Natural killer cell (primary cell): ENCODE data around the gene NACC2. TPM values are rescaled to one million over a fixed set of nuclear protein-coding genes. Genes with fewer than 3 reads are reported as not detected.
A peak's percentile ranks its signal among the peaks of the same experiment; 100 is the strongest.

Experiments used
- ATAC-seq, 3 donors: fragments of 150-1000 bp in 2 of 3; fragments of 200-7000 bp in 1 of 3; cut with Tn5 transposase; 1 replicate in 1 of 3; 2 replicates in 2 of 3; pipeline ENCODE4 v1.10.0; 2021; ENCODE audit warnings: mild to moderate bottlenecking in 2 of 3, moderate library complexity in 2 of 3
- DNase-seq, 2 donors: peaks; one replicate each; pipeline versions ENCODE4 v3.0.0 to v3.0.0-alpha.2; 2013 to 2021; ENCODE audit warnings: mixed read lengths in 1 of 2
- H3K27ac ChIP-seq: one replicate; pipeline ENCODE4 v1.5.1; 2013; ENCODE audit warnings: mild to moderate bottlenecking, low read length
- H3K27me3 ChIP-seq: one replicate; pipeline ENCODE4 v1.6.1; 2013; ENCODE audit warnings: low read length; ENCODE audit not compliant: control insufficient read depth, insufficient read depth
- H3K36me3 ChIP-seq: one replicate; pipeline ENCODE4 v1.6.1; 2013; ENCODE audit warnings: low read length; ENCODE audit not compliant: control insufficient read depth, insufficient read depth
- H3K4me1 ChIP-seq: one replicate; pipeline ENCODE4 v1.6.1; 2013; ENCODE audit warnings: low read length; ENCODE audit not compliant: control insufficient read depth, insufficient read depth
- H3K4me3 ChIP-seq: one replicate; pipeline ENCODE4 v1.5.1; 2013; ENCODE audit warnings: low read length
- H3K9me3 ChIP-seq: one replicate; pipeline ENCODE4 v1.6.1; 2013; ENCODE audit warnings: low read length; ENCODE audit not compliant: control insufficient read depth, insufficient read depth
- H3K27ac Mint-ChIP-seq, 2 donors: one replicate each; pipeline ENCODE4 v1.8.0; 2022; ENCODE audit warnings: mild to moderate bottlenecking in 2 of 2, mixed read lengths in 2 of 2, moderate library complexity in 1 of 2
- H3K27me3 Mint-ChIP-seq, 2 donors: one replicate each; pipeline ENCODE4 v1.8.0; 2022; ENCODE audit warnings: low read depth in 2 of 2, mixed read lengths in 2 of 2
- H3K36me3 Mint-ChIP-seq: one replicate; pipeline ENCODE4 v1.8.0; 2022; ENCODE audit warnings: mixed read lengths
- H3K4me1 Mint-ChIP-seq, 2 donors: one replicate each; pipeline ENCODE4 v1.8.0; 2022; ENCODE audit warnings: mixed read lengths in 2 of 2
- H3K4me3 Mint-ChIP-seq: one replicate; pipeline ENCODE4 v1.8.0; 2022; ENCODE audit warnings: mild to moderate bottlenecking, moderate library complexity, mixed read lengths
- H3K9me3 Mint-ChIP-seq, 2 donors: one replicate each; pipeline ENCODE4 v1.8.0; 2022; ENCODE audit warnings: mixed read lengths in 2 of 2
- WGBS: methylation state at CpG from one replicate; pipeline ENCODE4 v1.1.7; 2013; ENCODE audit warnings: missing lambda C conversion rate; ENCODE audit not compliant: insufficient coverage; 5-methylcytosine and 5-hydroxymethylcytosine counted together
- intact Hi-C: fragments of 100-400 bp; cut with micrococcal nuclease; formaldehyde crosslinking; loops from one replicate; pipeline ENCODE4 v1.14.2; 2022
- total RNA-seq, 4 donors: library from RNA; stranded (reverse); fragments of 120-200 nt in 1 of 4; gene quantifications; one replicate each; pipeline versions ENCODE4 v1.2.3 to v1.2.4, GENCODE V29; 2013 to 2022
- TF ChIP-seq, protein P1 (sequence below): fragments of 200-600 bp; IDR thresholded peaks from one replicate; pipeline ENCODE4 v1.8.0; 2022; ENCODE audit warnings: antibody characterized with exemption

NACC2 gene
- total RNA-seq, 3 donors from 2014 or later (not counting 1 experiment from before 2014, with no cell fraction given) = 14.5 to 21.6 (median 21.2) TPM

DNA sequence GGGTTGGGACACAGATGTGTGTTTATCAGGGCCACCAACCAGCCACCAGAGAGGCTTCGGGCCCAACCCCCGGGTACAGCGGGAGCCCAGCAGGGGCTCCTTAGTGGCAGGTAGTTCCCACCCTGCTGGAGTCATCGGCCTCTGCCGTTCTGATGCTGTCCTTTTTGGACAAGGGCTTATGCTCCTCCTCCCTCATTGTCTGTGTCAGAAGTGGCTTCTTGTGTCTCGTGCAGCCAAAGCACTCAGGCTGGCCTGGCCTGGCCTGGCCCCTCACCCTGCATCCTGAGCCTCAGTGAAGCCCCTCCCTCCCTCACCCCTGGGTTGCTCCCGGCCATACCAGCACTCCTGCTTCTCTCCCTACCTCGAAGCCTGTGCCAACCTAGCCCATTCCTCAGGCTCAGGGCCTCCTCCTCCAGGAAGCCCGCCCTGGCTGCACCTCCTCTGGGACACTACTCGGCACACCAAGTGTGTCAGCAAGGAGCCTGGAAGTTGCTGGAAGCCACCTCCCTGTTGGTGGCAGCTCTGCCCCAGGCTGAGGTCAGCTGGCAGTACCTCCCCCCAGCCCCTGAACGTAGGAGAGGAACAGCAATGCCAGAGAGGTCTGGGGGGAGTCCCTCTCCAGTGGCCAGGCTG is 129.8 kb downstream of the NACC2 start:
- no peak overlapping the region for H3K4me3 ChIP-seq
- no peaks in the 10 kb centered on the region for H3K36me3 ChIP-seq
- 87% methylated on average over 11 of the region's 11 CpGs for WGBS
- Mint-ChIP-seq H3K27me3 (peaks cover 0 to 14% of the 10 kb centered on the region in 2 donors), H3K27ac (no peak overlapping the region), H3K9me3 (no peaks in the 10 kb centered on the region), H3K36me3 (no peaks in the 10 kb centered on the region), H3K4me3 (no peak overlapping the region), H3K4me1 (peaks cover 18 to 30% of the 10 kb centered on the region in 2 donors)
- H3K9me3 ChIP-seq = no peaks in the 10 kb centered on the region
- intact Hi-C loops = no loop called here
- DNase-seq (no peak), ATAC-seq (no peak)
- TF ChIP-seq, protein P1, sequence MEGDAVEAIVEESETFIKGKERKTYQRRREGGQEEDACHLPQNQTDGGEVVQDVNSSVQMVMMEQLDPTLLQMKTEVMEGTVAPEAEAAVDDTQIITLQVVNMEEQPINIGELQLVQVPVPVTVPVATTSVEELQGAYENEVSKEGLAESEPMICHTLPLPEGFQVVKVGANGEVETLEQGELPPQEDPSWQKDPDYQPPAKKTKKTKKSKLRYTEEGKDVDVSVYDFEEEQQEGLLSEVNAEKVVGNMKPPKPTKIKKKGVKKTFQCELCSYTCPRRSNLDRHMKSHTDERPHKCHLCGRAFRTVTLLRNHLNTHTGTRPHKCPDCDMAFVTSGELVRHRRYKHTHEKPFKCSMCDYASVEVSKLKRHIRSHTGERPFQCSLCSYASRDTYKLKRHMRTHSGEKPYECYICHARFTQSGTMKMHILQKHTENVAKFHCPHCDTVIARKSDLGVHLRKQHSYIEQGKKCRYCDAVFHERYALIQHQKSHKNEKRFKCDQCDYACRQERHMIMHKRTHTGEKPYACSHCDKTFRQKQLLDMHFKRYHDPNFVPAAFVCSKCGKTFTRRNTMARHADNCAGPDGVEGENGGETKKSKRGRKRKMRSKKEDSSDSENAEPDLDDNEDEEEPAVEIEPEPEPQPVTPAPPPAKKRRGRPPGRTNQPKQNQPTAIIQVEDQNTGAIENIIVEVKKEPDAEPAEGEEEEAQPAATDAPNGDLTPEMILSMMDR = no peak
- H3K4me1 ChIP-seq = peaks cover 24% of the 10 kb centered on the region
- no peak overlapping the region for H3K27ac ChIP-seq
- H3K27me3 ChIP-seq = no peaks in the 10 kb centered on the region

DNA sequence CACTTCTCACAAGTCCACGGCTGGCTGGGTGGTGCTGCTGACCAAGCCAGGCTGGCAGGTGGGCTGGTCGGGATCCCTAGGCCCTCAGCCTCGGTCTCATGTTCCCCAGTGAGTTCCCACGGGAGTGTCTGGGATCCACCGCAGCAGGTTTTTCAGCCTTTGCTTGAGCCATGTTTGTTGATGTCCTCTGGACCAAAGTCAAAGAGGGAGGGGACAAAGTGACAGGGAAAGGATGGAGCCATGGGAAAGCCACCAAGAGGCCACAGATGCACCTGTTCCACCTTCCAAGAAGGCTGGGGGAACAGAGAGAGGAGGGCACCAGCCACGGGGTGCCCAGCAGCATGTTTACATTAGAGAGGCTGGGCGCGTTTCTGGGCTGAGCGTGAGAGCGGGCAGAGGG is 131.2 kb downstream of the NACC2 start:
- Histone ChIP-seq H3K4me1 (peaks cover 32% of the 10 kb centered on the region), H3K27ac (no peak overlapping the region), H3K27me3 (no peaks in the 10 kb centered on the region), H3K9me3 (no peaks in the 10 kb centered on the region), H3K4me3 (no peak overlapping the region), H3K36me3 (no peaks in the 10 kb centered on the region)
- Mint-ChIP-seq H3K4me1 (peaks cover 24 to 37% of the 10 kb centered on the region in 2 donors), H3K36me3 (no peaks in the 10 kb centered on the region), H3K27me3 (peaks cover 0 to 14% of the 10 kb centered on the region in 2 donors), H3K9me3 (no peaks in the 10 kb centered on the region), H3K4me3 (no peak overlapping the region), H3K27ac (peak overlapping the region in 1 of 2 donors; percentile 68)
- no peak for DNase-seq
- no peak for ATAC-seq
- WGBS = 69% methylated on average over 10 of the region's 10 CpGs
- intact Hi-C loops = no loop called here
- TF ChIP-seq, protein P1 = no peak

DNA sequence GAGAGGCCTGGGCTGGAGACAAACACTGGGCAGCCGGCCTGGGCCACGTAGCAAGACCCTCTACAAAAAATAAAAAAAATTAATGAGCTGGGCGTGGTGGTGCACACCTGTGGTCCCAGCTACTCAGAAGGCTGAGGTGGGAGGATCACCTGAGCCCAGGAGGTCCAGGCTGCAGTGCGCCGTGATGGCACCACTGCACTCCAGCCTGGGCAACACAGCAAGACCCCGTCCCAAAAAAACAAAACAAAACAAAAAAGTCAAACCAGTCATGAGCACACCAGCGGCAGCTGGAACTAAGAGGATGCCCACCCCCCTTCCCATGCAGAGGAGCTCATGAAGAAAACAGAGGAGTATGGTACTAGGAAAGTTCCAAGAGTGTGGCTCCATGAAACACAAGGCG is 131.8 kb downstream of the NACC2 start:
- H3K27me3 ChIP-seq = no peaks in the 10 kb centered on the region
- H3K36me3 Mint-ChIP-seq = no peaks in the 10 kb centered on the region
- ATAC-seq = no peak
- peaks cover 32% of the 10 kb centered on the region for H3K4me1 ChIP-seq
- H3K27ac Mint-ChIP-seq = peak overlapping the region in 1 of 2 donors; percentile 68
- no peaks in the 10 kb centered on the region for H3K36me3 ChIP-seq
- WGBS = 93% methylated on average over 8 of the region's 8 CpGs
- H3K9me3 ChIP-seq = no peaks in the 10 kb centered on the region
- H3K4me3 ChIP-seq = no peak overlapping the region
- H3K9me3 Mint-ChIP-seq = no peaks in the 10 kb centered on the region
- TF ChIP-seq, protein P1 = no peak
- intact Hi-C loops = no loop called here
- H3K4me3 Mint-ChIP-seq = no peak overlapping the region
- peaks cover 0 to 12% of the 10 kb centered on the region in 2 donors for H3K27me3 Mint-ChIP-seq
- peaks cover 24 to 39% of the 10 kb centered on the region in 2 donors for H3K4me1 Mint-ChIP-seq
- no peak overlapping the region for H3K27ac ChIP-seq
- DNase-seq = no peak
